Measurements from ENCODE around the gene SLC25A39. TPM values are rescaled to one million over a fixed set of nuclear protein-coding genes. Genes with fewer than 3 reads are reported as not detected.
A peak's percentile ranks its signal among the peaks of the same experiment; 100 is the strongest.
"Not testable (repeated sequence)": the region's sequence is repeated elsewhere in the genome, so short reads cannot be mapped to it uniquely, and the experiment has no call there.

The SLC25A39 gene, protein sequence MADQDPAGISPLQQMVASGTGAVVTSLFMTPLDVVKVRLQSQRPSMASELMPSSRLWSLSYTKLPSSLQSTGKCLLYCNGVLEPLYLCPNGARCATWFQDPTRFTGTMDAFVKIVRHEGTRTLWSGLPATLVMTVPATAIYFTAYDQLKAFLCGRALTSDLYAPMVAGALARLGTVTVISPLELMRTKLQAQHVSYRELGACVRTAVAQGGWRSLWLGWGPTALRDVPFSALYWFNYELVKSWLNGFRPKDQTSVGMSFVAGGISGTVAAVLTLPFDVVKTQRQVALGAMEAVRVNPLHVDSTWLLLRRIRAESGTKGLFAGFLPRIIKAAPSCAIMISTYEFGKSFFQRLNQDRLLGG
- total RNA-seq (2014; rRNA removed; shearing (Covaris generic)), result 190 and 199 TPM in 2 replicates

DNA sequence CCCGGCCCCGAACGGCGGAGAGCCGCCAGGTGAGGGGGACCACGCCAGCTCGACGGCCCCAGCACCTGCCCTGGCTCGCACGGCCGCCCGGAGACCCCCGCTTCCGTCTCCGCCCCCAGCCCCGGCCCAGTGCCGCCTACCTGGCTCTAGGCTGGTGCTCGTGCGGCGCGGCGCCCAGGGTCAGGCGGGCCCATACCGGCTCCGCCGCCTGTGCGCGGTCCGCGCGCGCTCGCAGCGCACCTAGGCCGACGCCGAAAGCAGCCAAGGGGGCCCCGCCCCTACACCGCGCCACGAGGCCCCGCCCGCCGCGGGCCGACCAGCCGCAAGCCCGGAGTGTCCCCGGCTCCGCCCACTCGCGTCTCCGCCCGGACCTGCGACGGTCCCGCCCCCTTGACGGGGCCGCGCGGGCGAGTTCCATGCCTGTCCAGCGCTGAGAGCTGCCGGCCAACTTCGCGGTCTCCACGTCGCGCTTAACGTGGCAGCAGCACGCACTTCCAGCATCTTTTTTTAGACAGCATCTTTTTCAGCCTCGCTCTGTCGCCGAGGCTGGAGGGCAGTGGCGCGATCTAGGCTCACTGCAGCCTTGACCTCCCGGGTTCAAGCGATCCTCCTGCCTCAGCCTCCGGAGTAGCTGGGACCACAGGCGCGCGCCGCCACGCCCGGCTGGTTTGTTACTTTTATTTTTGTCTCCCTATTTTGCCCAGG, at the start of gene SLC25A39:
TSS of gene SLC25A39 (minus strand) at position 253 of the 705 bp plus-strand sequence. CDS start 1,261 bp downstream, outside the sequence.
- DNase-seq (ENCODE audit: low spot score), result peak; percentile 74

DNA sequence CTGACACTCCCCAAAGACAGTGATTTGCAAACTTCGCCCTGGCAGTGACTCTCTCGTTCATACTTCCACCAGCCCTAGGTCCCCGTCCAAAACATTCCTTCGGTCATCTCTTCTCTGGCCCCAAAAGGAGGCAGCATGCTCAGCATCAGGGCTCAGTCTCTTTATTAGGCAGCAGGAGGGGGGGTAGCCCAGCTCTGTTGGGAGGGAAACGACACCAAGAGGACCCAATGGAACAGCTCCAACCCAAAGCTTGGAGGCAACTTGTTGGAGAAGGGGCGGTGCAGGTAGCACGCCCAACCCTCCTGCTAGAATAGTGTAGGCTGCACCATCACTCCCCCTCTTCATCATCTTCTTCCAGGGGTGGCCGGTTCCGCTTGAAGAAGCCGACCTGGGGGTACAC, 47.4 kb upstream of the SLC25A39 start:
- no peak for DNase-seq (ENCODE audit: low spot score)

DNA sequence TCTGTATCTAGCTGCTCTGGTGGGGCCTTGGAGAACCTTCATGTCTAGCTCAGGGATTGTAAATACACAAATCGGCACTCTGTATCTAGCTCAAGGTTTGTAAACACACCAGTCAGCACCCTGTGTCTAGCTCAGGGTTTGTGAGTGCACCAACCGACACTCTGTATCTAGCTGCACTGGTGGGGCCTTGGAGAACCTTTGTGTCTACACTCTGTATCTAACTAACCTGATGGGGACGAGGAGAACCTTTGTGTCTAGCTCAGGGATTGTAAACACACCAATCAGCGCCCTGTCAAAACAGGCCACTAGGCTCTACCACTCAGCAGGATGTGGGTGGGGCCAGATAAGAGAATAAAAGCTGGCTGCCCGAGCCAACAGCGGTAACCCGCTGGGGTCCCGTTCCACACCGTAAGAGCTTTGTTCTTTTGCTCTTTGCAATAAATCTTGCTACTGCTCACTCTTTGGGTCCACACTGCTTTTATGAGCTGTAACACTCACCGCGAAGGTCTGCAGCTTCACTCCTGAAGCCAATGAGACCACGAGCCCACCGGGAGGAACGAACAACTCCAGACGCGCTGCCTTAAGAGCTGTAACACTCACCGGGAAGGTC, 44.9 kb upstream of the SLC25A39 start:
- not testable (repeated sequence) for DNase-seq (ENCODE audit: low spot score)

DNA sequence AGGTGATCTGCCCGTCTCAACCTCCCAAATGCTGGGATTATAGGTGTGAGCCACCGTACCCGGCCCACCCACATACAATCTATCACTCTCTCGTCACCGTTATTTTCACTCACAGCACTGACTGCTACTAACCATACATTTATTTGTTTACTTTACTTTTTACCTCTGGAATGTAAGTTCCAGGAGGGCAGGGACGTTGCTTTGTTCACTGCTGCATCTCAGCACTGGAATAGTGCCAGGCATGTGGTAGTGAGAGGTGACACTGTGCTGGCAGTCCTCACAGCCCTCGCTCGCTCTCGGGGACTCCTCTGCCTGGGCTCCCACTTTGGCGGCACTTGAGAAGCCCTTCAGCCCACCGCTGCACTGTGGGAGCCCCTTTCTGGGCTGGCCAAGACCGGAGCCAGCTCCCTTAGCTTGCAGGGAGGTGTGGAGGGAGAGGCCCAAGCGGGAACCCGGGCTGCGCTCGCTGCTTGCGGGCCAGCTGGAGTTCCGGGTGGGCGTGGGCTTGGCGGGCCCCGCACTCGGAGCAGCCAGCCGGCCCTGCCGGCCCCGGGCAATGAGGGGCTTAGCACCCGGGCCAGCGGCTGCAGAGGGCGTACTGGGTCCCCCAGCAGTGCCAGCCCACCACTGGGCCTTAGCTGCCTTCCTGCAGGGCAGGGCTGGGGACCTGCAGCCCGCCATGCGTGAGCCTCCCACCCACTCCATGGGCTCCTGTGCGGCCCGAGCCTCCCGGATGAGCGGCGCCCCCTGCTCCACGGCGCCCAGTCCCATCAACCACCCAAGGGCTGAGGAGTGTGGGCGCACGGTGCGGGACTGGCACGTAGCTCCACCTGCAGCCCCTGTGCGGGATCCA, 44.0 kb upstream of the SLC25A39 start:
- DNase-seq (ENCODE audit: low spot score), result not testable (repeated sequence)

DNA sequence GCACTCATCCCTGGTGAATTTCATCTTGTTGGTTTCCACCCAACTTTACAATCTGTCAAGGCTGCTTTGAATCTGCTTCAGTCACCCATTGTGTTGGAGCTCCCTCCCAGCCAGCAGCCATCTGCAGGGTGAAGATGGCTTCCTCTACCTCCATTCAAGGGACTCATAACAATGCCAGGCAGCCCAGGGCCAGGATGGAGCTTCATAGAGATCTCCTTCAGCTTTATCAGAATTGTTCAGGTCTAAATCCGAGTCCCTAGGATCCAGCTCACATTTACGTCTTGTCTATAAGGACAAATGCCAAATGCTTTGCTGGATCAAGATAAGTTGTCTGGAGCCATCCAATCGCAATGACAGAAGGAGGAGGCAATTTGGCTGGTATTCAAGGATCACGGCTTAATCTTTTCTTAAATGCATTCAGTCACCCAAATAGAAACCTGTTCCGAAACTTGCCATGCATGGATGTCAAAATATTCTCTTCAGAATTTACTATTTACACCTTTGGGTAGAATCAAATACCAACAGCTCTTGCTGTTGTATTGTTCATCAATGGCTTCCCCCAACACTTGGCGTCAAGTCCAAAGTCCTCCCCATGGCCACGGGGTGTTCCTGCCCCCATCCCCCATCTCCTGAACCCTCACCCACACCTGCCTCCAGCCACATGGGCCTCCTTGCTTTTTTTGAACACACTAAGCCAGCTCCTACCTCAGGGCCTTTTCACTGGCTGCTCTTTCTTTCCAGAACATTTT, 42.8 kb upstream of the SLC25A39 start:
- DNase-seq (ENCODE audit: low spot score), result no peak

DNA sequence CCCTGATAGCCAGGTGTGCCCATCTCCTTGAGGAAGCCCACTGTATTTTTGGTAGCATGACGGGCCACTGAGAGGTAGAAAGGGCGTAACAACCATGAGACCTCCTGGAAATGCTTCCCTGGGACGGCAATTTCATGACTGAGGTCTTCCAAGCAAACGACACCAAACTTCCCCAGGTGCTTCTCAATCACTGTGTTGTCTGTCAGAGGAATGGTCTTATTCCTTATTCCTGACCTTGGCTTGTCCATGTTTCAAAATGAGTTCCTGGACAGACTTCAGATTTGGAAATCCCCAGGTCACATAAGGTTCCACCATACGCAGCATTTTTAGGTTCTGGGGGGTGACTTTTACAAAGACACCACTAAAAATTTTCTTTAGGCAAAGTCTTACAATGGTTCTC, 40.4 kb upstream of the SLC25A39 start:
- not testable (repeated sequence) for DNase-seq (ENCODE audit: low spot score)

DNA sequence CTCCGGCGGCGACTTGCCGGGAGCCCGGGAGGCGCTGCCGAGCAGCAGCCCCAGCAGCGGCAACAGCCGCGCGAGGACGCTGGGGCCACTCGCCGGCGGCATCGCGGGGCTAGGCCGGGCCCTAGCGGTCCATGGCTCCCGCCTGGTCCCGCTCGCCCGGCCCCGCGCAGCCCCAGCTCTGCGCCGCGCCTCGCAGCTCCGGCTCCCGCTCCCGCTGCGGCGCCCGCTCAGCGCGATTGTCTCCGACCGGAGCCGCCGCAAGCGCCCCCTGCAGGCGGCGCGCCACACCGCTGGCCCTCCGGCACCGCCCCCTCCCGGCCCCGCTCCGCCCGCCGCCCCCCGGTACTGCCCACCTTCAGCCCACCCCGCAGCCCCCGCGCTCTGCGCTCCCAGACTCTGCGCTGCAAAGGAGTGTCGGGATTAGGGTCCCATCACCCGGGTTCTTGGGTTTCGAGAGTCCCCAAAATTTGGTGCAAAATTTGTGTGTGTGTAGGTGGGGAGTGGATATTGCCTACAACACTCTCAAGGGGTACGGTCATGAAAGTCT, 39.1 kb upstream of the SLC25A39 start, which contains the start of gene FAM171A2:
TSS of gene FAM171A2 (minus strand) at position 241 of the 547 bp plus-strand sequence. CDS start at position 102, 139 bp downstream.
- DNase-seq (ENCODE audit: low spot score), result no peak

DNA sequence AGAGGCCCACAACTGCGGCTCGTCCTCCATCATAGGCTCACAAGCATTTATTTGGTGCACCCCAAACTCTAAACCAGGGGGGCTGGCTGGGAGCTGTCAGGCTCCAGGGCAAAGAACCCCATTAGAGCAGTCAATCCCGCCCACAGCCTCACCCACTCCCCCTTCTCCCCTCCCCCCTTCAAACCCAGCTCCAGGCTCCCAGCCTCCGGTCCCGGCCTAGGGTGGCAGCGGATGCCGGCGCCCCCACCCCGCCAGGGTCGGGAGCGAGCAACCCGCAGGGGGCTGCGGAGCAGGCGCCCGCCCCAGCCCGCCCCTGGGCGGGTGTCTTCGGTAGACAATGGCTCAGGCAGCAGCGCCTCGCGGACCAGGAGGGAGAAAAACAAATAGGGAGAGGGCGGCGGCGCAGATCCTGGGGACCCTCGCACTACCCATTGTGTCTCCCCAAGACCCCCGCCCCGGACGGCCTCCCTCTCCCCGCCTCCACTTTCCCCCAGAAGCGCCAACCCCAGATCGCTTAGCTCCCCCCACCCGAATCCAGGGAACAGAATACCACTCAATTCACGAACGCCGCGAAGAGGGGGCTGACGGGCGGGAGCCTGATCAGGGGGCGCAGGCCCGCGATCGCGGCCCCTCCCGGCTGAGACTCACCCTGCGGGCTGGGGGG, 38.5 kb upstream of the SLC25A39 start:
- DNase-seq (ENCODE audit: low spot score), result no peak

DNA sequence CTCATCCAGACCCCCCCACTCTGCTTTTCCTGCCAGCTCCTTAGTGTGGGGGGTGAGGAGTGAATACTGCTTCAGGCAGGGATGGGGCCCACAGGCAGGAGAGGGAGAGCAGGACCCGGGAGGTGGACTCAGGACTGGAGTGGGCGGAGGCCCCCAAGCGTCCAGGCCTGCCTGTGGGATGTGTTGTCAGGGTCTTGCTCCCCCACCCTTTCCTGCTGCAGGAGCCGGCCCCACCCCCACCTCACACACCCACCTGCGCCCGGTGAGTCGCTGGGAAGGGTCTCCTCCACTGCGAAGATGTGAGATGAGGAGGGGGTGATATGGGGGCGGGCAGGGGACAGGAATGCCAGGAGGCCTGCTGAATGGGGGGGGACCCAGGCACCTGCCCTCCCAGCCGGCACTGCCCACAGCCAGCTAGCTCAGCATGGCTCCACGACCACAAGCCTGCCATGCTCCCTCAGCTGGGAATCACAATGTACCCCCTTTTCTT, 37.9 kb upstream of the SLC25A39 start:
- DNase-seq (ENCODE audit: low spot score), result no peak

DNA sequence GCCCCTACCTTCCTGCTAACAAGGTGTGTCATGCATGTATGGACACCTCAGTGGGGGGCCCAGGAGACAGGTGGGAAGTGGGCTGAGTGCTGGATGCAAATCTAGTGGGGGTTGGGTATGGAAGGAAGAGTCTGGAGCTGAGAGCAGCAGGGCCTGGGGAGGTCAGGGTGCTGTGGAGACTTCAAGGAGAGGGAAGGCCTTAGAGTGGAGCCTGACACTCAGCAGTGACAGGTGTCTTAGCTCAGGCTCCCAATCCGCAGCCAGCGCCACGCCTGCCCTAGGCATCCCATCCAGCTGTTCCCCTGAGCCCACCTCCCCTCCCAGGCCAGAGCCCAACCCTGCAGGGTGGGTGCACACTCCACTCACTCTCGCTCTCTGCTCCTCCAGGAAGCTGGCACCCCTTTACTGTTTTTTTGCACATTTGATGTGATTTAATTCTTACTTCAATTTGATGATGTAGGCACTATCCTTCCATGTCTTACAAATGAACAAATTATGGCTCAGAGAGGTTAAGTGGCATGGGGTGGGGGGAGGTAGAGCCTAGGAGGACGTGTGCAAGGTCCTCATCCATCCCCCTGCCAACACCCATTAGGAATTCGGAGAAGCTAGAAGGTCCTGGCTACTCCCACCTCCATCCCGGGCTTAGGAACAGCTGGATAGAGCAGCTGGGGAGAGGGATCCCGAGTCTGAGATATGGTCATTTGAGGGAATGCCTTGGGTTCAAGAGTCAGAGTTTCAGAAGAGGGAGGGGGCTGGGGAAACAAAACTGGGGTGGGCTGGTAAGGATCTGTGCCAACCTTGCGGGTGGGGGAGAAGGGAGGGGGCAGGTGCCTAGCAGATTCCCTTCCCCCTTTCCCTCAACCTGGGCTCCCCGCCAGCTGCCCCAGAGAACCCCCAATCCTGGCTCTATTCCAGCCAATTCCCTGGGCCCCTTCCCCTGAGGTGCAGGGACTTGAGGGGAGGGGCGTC, 37.0 kb upstream of the SLC25A39 start:
- DNase-seq (ENCODE audit: low spot score), result no peak

DNA sequence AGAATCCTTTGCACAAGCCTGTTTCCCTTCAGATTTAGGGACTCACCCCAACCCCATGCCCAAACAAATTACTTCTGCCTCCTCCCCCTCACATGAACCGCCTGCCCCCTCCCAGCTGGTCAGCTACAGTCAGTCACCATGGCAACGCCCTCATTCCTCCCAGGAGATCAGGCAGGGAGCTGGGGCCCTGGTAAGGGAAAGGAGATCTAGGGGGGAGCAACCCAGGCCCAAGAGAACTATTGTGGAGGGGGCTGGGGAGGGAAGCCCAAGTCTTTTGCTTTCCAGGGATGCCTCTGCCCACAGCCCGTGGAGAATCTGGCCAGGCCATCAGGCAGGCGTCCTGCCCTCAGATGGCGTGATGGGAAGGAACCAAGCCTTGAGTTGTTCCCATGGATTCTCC, 36.2 kb upstream of the SLC25A39 start:
- DNase-seq (ENCODE audit: low spot score), result no peak

DNA sequence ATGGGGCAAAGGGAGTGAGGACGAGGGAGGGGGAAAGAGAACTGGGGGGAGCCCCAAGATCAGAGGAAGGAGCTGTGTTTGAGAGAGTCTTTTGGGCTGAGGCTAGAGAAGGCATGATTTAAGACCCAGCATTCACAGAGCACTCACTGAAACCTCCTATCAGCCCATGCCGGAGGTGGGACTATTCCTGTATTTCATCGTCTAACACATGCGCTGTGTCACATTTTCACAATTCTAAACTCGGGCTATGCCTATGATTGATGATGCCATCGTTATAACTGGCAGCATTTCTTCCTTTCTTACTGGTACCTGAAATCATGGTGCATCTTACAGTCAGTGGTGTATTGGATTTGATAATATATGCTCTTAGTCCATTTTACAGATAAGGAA, 35.5 kb upstream of the SLC25A39 start:
- DNase-seq (ENCODE audit: low spot score), result no peak

DNA sequence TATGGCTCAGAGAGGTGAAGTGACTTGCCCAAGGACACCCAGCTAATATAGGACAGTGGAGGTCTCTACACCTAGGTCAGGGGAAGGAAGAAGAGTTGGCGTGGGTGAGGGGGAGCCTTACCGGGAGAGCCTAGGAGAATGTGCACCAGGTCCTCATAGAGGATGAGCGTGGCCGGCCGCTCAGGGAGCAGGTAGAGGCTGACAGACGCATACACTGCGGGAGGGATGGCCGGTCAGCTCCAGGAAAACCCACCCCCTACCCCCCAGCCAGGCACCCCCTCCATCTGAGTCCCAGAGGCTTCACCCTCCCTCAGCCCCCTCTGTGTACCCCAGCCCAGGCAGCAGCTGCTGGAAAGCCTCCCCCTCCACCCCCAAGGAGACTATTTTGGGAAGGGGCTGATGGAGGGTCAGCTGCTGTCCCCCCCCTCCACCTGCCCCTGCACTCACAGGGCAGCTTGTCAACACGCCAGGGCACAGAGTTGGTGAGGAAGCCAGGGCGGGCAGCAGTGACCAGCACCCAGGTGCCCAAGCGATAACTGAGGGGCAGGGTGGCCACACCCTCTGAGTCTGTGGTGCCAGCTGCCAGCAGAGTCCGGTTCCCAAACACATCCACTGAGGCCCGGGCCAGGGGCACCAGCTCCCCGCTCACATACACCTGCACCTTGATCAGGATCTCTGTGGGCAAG, 35.0 kb upstream of the SLC25A39 start:
- DNase-seq (ENCODE audit: low spot score), result no peak

DNA sequence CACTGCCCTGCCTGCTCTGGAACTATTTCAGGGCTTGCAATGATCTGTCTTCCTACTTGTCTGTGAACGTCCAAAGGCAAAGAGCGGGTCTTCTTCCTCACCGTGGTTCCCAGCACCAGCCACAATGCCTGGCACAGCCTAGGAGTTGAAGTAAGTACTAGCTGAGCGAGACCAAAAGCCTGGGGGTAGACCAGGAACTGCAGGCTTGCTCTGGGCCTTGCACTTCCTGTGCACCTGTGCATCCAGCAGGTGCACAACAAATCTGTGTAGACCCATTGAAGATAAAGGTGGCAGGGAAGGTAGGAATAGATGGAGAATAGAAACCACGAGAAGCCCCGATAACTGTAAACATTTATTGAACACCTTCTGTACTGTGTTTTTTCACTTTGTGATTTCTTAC, 34.4 kb upstream of the SLC25A39 start:
- DNase-seq (ENCODE audit: low spot score), result no peak

DNA sequence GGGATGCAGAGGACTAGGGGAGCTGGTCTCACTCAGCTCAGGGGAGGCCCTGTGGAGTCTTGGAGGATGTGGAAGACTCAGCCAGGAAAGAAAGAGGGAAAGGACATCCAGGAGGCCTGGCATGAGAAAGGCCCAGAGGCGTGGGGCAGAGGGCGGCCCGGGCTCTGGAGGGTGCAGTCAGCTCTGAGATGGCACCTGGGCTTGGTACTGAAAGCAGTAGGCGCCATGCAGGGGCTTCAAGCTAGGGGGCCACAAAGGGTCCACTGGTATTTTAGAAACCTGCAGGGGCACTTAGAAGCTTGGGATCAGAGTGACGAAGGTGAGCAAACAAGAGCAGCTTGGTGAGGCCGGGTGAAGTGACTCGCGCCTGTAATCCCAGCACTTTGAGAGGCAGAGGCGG, 33.4 kb upstream of the SLC25A39 start:
- no peak for DNase-seq (ENCODE audit: low spot score)

DNA sequence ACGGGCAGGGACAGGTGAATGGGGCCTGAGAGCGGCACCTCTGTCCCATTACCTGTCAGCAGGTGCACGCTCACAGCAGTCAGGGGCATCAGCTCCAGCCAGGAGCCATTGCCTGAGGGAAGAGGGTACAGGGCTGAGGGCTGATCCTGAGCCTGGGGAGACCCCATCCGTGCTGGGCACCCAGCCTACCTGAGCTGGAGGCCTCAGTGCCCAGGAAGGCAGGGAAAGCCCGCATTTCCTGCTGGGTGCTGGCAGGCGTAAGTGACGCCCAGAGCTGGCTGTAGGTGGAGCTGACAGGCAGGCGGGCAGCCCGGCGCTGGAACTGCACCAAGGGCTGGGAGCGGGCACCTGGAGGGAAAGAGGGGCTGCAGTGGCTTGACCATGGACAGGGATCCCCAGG, 31.6 kb upstream of the SLC25A39 start:
- DNase-seq (ENCODE audit: low spot score), result no peak

DNA sequence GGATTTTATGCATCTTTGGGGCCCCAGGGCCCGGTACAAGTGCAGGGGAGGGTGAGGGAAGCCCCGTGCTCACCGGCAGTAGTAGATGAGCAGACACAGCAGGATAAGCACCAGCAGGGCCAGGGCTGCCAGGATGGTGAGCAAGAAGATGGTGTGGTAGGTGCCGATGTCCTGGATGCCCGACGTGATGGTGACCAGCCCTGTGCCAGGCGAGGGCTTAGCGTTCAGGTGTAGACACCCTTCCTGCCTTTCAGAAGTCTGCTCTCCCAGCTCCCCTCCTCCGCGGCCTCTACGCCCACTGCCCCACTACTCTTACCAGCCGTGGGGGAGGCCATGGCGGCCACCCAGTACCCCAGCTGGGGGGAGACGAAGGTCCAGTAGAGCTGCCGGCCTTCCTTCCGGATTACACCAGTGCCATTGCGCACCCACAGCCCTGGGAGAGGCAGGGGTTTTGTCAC, 31.0 kb upstream of the SLC25A39 start:
- DNase-seq (ENCODE audit: low spot score), result no peak
